Measurements from ENCODE around the gene IL1RAPL2. TPM values are rescaled to one million over a fixed set of nuclear protein-coding genes. Genes with fewer than 3 reads are reported as not detected.

The IL1RAPL2 gene
- total RNA-seq, 4 donors from 2014 or later = 0.19 to 0.38 TPM; not detected in 2

- intact Hi-C loops (cut with DNase I; ENCODE audit: low total_unique reads) = no loop called here
- TF ChIP-seq POLR2A (IDR thresholded peaks at IDR 0.05) = no peak
- TF ChIP-seq CTCF (IDR thresholded peaks at IDR 0.05) = no peak
- DNase-seq (ENCODE audit: low spot score in 2 of 2) = no peak
- 82 to 85% methylated on average over 2 of the region's 2 CpGs for WGBS, 2 donors
- no peak overlapping the region for H3K4me3 ChIP-seq (ENCODE audit: low read depth, poor library complexity, severe bottlenecking)
Measured at GRCh38 chrX:105533951-105534350, 968.0 kb downstream of the IL1RAPL2 start.

- no peak for TF ChIP-seq CTCF (IDR thresholded peaks at IDR 0.05)
- TF ChIP-seq POLR2A (IDR thresholded peaks at IDR 0.05) = no peak
- intact Hi-C loops (cut with DNase I; ENCODE audit: low total_unique reads) = no loop called here
- DNase-seq (ENCODE audit: low spot score in 2 of 2) = no peak
- no peak overlapping the region for H3K4me3 ChIP-seq (ENCODE audit: low read depth, poor library complexity, severe bottlenecking)
Measured at GRCh38 chrX:105543283-105543682, 977.3 kb downstream of the IL1RAPL2 start.

- intact Hi-C loops (cut with DNase I; ENCODE audit: low total_unique reads) = no loop called here
- no peak for DNase-seq (ENCODE audit: low spot score in 2 of 2)
- no peak overlapping the region for H3K4me3 ChIP-seq (ENCODE audit: low read depth, poor library complexity, severe bottlenecking)
- 71 to 82% methylated on average over 3 of the region's 3 CpGs for WGBS, 2 donors
- TF ChIP-seq POLR2A (IDR thresholded peaks at IDR 0.05) = no peak
- TF ChIP-seq CTCF (IDR thresholded peaks at IDR 0.05) = no peak
Measured at GRCh38 chrX:105550043-105550663, 984.2 kb downstream of the IL1RAPL2 start.

- no peak for DNase-seq (ENCODE audit: low spot score in 2 of 2)
- intact Hi-C loops (cut with DNase I; ENCODE audit: low total_unique reads) = no loop called here
- 58 to 63% methylated on average over 5 of the region's 5 CpGs for WGBS, 2 donors
- no peak overlapping the region for H3K4me3 ChIP-seq (ENCODE audit: low read depth, poor library complexity, severe bottlenecking)
- TF ChIP-seq POLR2A (IDR thresholded peaks at IDR 0.05) = no peak
Measured at GRCh38 chrX:105552395-105552794, 986.4 kb downstream of the IL1RAPL2 start.

- intact Hi-C loops (cut with DNase I; ENCODE audit: low total_unique reads) = no loop called here
- H3K4me3 ChIP-seq (ENCODE audit: low read depth, poor library complexity, severe bottlenecking) = no peak overlapping the region
- 50 to 57% methylated on average over 1 of the region's 1 CpG for WGBS, 2 donors
- DNase-seq (ENCODE audit: low spot score in 2 of 2) = no peak
- no peak for TF ChIP-seq POLR2A (IDR thresholded peaks at IDR 0.05)
- no peak for TF ChIP-seq CTCF (IDR thresholded peaks at IDR 0.05)
Measured at GRCh38 chrX:105553118-105553517, 987.1 kb downstream of the IL1RAPL2 start.

- WGBS, 2 donors = 61 to 71% methylated on average over 1 of the region's 1 CpG
- intact Hi-C loops (cut with DNase I; ENCODE audit: low total_unique reads) = no loop called here
- no peak overlapping the region for H3K4me3 ChIP-seq (ENCODE audit: low read depth, poor library complexity, severe bottlenecking)
Measured at GRCh38 chrX:105564501-105564900, 998.5 kb downstream of the IL1RAPL2 start.

More at GRCh38 chrX:105564501-105564900, 998.5 kb downstream of the IL1RAPL2 start:
- DNase-seq (ENCODE audit: low spot score in 2 of 2) = no peak
- TF ChIP-seq CTCF (IDR thresholded peaks at IDR 0.05) (no peak), POLR2A (IDR thresholded peaks at IDR 0.05) (no peak)
